ENCODE results near the gene SLPI.

DNA sequence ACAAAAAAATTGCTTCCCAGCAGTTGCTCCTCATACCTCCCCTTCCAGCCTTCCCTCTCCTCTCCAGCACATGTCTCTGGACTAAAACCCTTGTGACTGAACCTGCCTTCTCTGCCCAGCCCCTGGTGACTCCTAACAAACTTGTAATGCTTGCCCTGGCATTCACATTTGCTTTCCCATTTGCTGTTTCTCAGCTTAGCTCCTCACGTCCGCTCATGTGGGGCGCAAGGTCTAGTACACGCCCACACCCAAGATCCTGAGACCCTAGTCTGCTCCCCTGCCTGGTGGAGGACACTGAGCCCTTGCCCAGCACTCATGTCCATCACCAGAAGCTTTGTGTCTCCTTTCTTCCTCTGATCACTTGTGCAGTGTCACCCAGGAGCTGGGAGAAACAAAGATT, 34.0 kb upstream of the SLPI start:
- TF ChIP-seq, protein P1, sequence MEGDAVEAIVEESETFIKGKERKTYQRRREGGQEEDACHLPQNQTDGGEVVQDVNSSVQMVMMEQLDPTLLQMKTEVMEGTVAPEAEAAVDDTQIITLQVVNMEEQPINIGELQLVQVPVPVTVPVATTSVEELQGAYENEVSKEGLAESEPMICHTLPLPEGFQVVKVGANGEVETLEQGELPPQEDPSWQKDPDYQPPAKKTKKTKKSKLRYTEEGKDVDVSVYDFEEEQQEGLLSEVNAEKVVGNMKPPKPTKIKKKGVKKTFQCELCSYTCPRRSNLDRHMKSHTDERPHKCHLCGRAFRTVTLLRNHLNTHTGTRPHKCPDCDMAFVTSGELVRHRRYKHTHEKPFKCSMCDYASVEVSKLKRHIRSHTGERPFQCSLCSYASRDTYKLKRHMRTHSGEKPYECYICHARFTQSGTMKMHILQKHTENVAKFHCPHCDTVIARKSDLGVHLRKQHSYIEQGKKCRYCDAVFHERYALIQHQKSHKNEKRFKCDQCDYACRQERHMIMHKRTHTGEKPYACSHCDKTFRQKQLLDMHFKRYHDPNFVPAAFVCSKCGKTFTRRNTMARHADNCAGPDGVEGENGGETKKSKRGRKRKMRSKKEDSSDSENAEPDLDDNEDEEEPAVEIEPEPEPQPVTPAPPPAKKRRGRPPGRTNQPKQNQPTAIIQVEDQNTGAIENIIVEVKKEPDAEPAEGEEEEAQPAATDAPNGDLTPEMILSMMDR (IDR thresholded peaks at IDR 0.05; ENCODE audit: low read length) = no peak
- no peak for TF ChIP-seq EZH2 (IDR thresholded peaks at IDR 0.05; ENCODE audit: borderline replicate concordance, low read length)

Measured in OCI-LY1 (cell line).